K562 (cell line): ENCODE results near the gene GBP5. TPM values are rescaled to one million over a fixed set of nuclear protein-coding genes. Genes with fewer than 3 reads are reported as not detected.

Experiments
- ATAC-seq: fragments of 200-7000 bp; cut with Tn5 transposase; 3 replicates; pipeline ENCODE4 v1.9.1; 2020; ENCODE audit warnings: moderate library complexity
- BruUV-seq: library from RNA; stranded (reverse); fragments of 400-500 nt; replicated peaks from 2 replicates; lab custom pipeline; 2021; lab: Mats Ljungman, UMichigan
- CTCF ChIA-PET: fragments of 300-600 bp; formaldehyde crosslinking; extraction: SDS; loops from one replicate; lab custom pipeline; 2021; ENCODE audit warnings: low intra/inter-chr PET ratio; lab: Yijun Ruan, JAX
- POLR2A ChIA-PET: fragments of 300-600, 350-650 bp; sonication (Branson Sonifier 250); formaldehyde crosslinking; extraction: SDS; loops from one replicate; lab custom pipeline; 2021; ENCODE audit warnings: antibody characterized with exemption, inconsistent platforms; lab: Yijun Ruan, JAX
- DNase-seq, 4 experiments: peaks; one replicate each; pipeline versions ENCODE4 v3.0.0 to v3.0.0-alpha.2; 2011 to 2018; ENCODE audit warnings: low spot score in 3 of 4, mixed read lengths in 3 of 4; ENCODE audit errors: extremely low read depth in 1 of 4
- FAIRE-seq: peaks from 2 replicates; lab custom pipeline; 2011; peaks lifted over from hg19 to GRCh38; lab: Jason Lieb, UNC
- H2AFZ ChIP-seq: 2 replicates; pipeline ENCODE4 v1.6.0; 2011; ENCODE audit warnings: low read depth, low read length, control low read depth, inconsistent platforms
- H3K27ac ChIP-seq: fragments of 200-600 bp; 3 replicates; pipeline ENCODE4 v1.8.0; 2011; ENCODE audit warnings: low read depth, mild to moderate bottlenecking, control low read depth, inconsistent platforms, low read length, moderate library complexity, mixed read lengths; ENCODE audit errors: extremely low read depth
- H3K27me3 ChIP-seq, 2 experiments: fragments of 300-600 bp in 1 of 2; 2 replicates in 1 of 2; 3 replicates in 1 of 2; pipeline versions ENCODE4 v1.6.0 to v1.8.0; 2011; ENCODE audit warnings: inconsistent platforms in 2 of 2, low read length in 2 of 2, mild to moderate bottlenecking in 1 of 2, mixed read lengths in 1 of 2, moderate library complexity in 1 of 2; ENCODE audit not compliant: control insufficient read depth in 2 of 2, insufficient read depth in 2 of 2
- H3K36me3 ChIP-seq: fragments of 300-600 bp; 3 replicates; pipeline ENCODE4 v1.8.0; 2011; ENCODE audit warnings: mild to moderate bottlenecking, low read length, inconsistent platforms; ENCODE audit not compliant: control insufficient read depth, insufficient read depth
- H3K4me1 ChIP-seq, 2 experiments: fragments of 200-600 bp in 1 of 2; replicated peaks in 1 of 2; 2 replicates in 1 of 2; 3 replicates in 1 of 2; pipeline versions ENCODE4 v1.5.1 to v1.8.0; 2011; ENCODE audit warnings: inconsistent platforms in 2 of 2, low read length in 2 of 2, mild to moderate bottlenecking in 1 of 2, mixed read lengths in 1 of 2, moderate library complexity in 1 of 2; ENCODE audit not compliant: control insufficient read depth in 2 of 2, insufficient read depth in 2 of 2
- H3K4me2 ChIP-seq: 2 replicates; pipeline ENCODE4 v1.6.1; 2011; ENCODE audit warnings: low read length, control low read depth, inconsistent platforms, mixed read lengths; ENCODE audit not compliant: insufficient read depth
- H3K4me3 ChIP-seq: fragments of 200-600 bp; sonication (generic), shearing (Covaris generic); 2 replicates; pipeline ENCODE4 v1.5.1; 2016; ENCODE audit warnings: control low read depth, inconsistent platforms
- H3K79me2 ChIP-seq: fragments of 200-600 bp; 3 replicates; pipeline ENCODE4 v1.8.0; 2011; ENCODE audit warnings: low read length, inconsistent platforms; ENCODE audit not compliant: control insufficient read depth, insufficient read depth
- H3K9ac ChIP-seq, 2 experiments: 2 replicates each; pipeline versions ENCODE4 v1.6.0 to v1.6.1; 2011; ENCODE audit warnings: low read depth in 2 of 2, low read length in 2 of 2, control low read depth in 1 of 2, inconsistent platforms in 1 of 2, mild to moderate bottlenecking in 1 of 2, mixed read lengths in 1 of 2; ENCODE audit not compliant: insufficient read depth in 1 of 2
- H3K9me1 ChIP-seq: one replicate; pipeline ENCODE4 v1.6.0; 2011; ENCODE audit warnings: inconsistent platforms, mild to moderate bottlenecking, low read length, moderate library complexity; ENCODE audit not compliant: control insufficient read depth, insufficient read depth
- H3K9me3 ChIP-seq: replicated peaks from 2 replicates; pipeline ENCODE4 v1.5.1; 2011; ENCODE audit warnings: low read depth, low read length, inconsistent platforms; ENCODE audit not compliant: control insufficient read depth, insufficient read depth
- H4K20me1 ChIP-seq: replicated peaks from 2 replicates; pipeline ENCODE4 v1.6.1; 2011; ENCODE audit warnings: low read length, inconsistent platforms, mixed read lengths; ENCODE audit not compliant: control insufficient read depth, insufficient read depth
- DDX20 ChIP-seq: fragments of 450-650 bp; IDR thresholded peaks from 2 replicates; pipeline ENCODE4 v1.6.1; 2016; ENCODE audit warnings: missing genetic modification characterization, low read depth, mild to moderate bottlenecking, missing compliant biosample characterization, moderate library complexity
- FOXJ3 ChIP-seq: sonication (generic); formaldehyde crosslinking; IDR thresholded peaks from 2 replicates; pipeline ENCODE4 v1.4.0; 2020; ENCODE audit warnings: mild to moderate bottlenecking, missing genetic modification reagents
- FOXM1 ChIP-seq, 2 experiments: fragments of 450-650 bp in 1 of 2; sonication (generic) in 1 of 2; formaldehyde crosslinking in 1 of 2; IDR thresholded peaks; 2 replicates each; pipeline versions ENCODE4 v1.6.1 to v1.9.0; 2017 to 2022; ENCODE audit warnings: low read depth in 2 of 2, mild to moderate bottlenecking in 2 of 2, missing genetic modification reagents in 1 of 2, moderate library complexity in 1 of 2
- KLF13 ChIP-seq: fragments of 450-650 bp; IDR thresholded peaks from 2 replicates; pipeline ENCODE4 v1.6.1; 2016; ENCODE audit warnings: missing genetic modification characterization, low read depth, mild to moderate bottlenecking, missing compliant biosample characterization, moderate library complexity, borderline replicate concordance
- KLF16 ChIP-seq: IDR thresholded peaks from 2 replicates; pipeline ENCODE4 v1.6.1; 2016; ENCODE audit warnings: antibody characterized with exemption
- MTA2 ChIP-seq: fragments of 450-650 bp; IDR thresholded peaks from 2 replicates; pipeline ENCODE4 v1.6.1; 2016; ENCODE audit warnings: low read depth
- NCOA1 ChIP-seq: fragments of 450-650 bp; IDR thresholded peaks from 2 replicates; pipeline ENCODE4 v1.6.1; 2016; ENCODE audit warnings: low read depth
- NFYB ChIP-seq: IDR thresholded peaks from 2 replicates; pipeline ENCODE4 v1.6.1; 2011; ENCODE audit warnings: mild to moderate bottlenecking, moderate library complexity; ENCODE audit not compliant: insufficient read length; ENCODE audit errors: extremely low read depth
- NR3C1 ChIP-seq: sonication (generic); formaldehyde crosslinking; IDR thresholded peaks from 2 replicates; pipeline ENCODE4 v1.8.1; 2022; ENCODE audit warnings: missing genetic modification reagents
- NR4A1 ChIP-seq, 2 experiments: fragments of 250-450 bp in 1 of 2; fragments of 450-650 bp in 1 of 2; sonication (Bioruptor Pico) in 1 of 2; IDR thresholded peaks; 2 replicates each; pipeline versions ENCODE4 v1.4.0 to v1.6.1; 2016 to 2020; ENCODE audit warnings: mild to moderate bottlenecking in 2 of 2, missing compliant biosample characterization in 1 of 2, missing genetic modification characterization in 1 of 2, moderate library complexity in 1 of 2
- POLR3A ChIP-seq: IDR thresholded peaks from 2 replicates; pipeline ENCODE4 v1.6.1; 2011; ENCODE audit warnings: borderline replicate concordance, mild to moderate bottlenecking, moderate library complexity; ENCODE audit not compliant: insufficient read length, insufficient read depth; ENCODE audit errors: extremely low read depth
- ZNF79 ChIP-seq: fragments of 250-450 bp; sonication (Bioruptor Pico); IDR thresholded peaks from 2 replicates; pipeline ENCODE4 v1.4.0; 2020; ENCODE audit warnings: low read depth, mild to moderate bottlenecking, moderate library complexity
- WGBS: fragments of 100-300 bp; shearing (Covaris generic); methylation state at CpG from one replicate; pipeline ENCODE4 v1.1.6; 2016; ENCODE audit warnings: low coverage, mixed read lengths; ENCODE audit not compliant: insufficient coverage; ENCODE audit errors: missing lambda C conversion rate; 5-methylcytosine and 5-hydroxymethylcytosine counted together
- in situ Hi-C: fragments of 300-500 bp; cut with MboI; formaldehyde crosslinking; loops from 4 replicates; pipeline ENCODE4 v1.15.0; 2018; ENCODE audit warnings: inconsistent platforms, mixed read lengths
- intact Hi-C: fragments of 100-400 bp; cut with micrococcal nuclease; formaldehyde crosslinking; loops from 2 replicates; pipeline ENCODE4 v1.14.2; 2022
- polyA plus RNA-seq, 8 experiments: library from polyadenylated mRNA; depleted of rRNA in 4 of 8; stranded (reverse) in 5 of 8; unstranded in 3 of 8; fragments of >200 nt; fragmentation: Nextera tagmentation in 2 of 8; fragmentation: Illumina TruSeq in 1 of 8; extraction: Ambion mirVana in 2 of 8; extraction: Trizol in 1 of 8; gene quantifications; 2 replicates each; pipeline versions ENCODE4 v1.2.1 to v1.2.3, GENCODE V29; 2011 to 2014; ENCODE audit warnings: inconsistent platforms in 1 of 8, missing spikeins in 1 of 8
- total RNA-seq, 7 experiments: library from RNA; depleted of rRNA in 6 of 7; stranded (reverse); fragments of >200 nt in 6 of 7; fragmentation: Illumina TruSeq in 2 of 7; extraction: Trizol in 2 of 7; gene quantifications; 2 replicates each; pipeline versions ENCODE4 v1.2.1 to v1.2.3, GENCODE V29; 2011 to 2021; ENCODE audit warnings: low replicate concordance in 1 of 7
- TF ChIP-seq, protein P1 (sequence below), 2 experiments: fragments of 450-650 bp; formaldehyde crosslinking in 1 of 2; IDR thresholded peaks; 2 replicates each; pipeline versions ENCODE4 v1.4.0 to v1.6.1; 2014 to 2020; ENCODE audit warnings: mild to moderate bottlenecking in 2 of 2, borderline replicate concordance in 1 of 2, low read depth in 1 of 2

The GBP5 gene
- total and polyA plus RNA-seq, 9 of the 15 experiments (the other 6 are each of a cell fraction or from before 2014, with no cell fraction given), result 0.23 to 0.91 (median 0.57) TPM

DNA sequence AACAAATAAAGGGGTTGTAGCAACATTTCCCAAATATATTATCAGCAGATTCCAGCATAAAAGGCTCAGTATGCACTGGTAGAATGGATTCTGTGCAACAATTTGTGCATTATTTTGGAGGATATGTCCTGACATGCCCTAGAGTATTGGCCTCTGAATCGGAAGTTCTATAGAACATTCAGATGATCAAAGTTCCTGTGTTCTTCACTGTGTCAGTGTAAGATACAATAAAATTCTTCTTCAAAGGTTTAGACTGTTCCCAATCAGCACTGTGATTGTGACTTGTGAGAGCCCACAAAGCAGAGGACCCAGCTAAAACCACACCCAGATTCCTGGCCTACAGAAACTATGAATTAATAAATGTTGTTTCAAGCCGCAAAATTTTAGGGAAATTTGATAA, 33.6 kb upstream of the GBP5 start:
- POLR2A ChIA-PET, result no interaction called here
- in situ Hi-C loops, result no loop called here
- FAIRE-seq (no peak), DNase-seq (no peak)
- Histone ChIP-seq H3K9ac (no peak overlapping the region), H3K4me2 (no peak overlapping the region)
- no TSS peak for BruUV-seq
- TF ChIP-seq FOXJ3 (no peak), KLF13 (tag) (no peak), DDX20 (no peak), ZNF79 (no peak), NR4A1 (CRISPR knock-in tag; IDR thresholded peaks at IDR 0.05) (no peak), NR4A1 (tag; IDR thresholded peaks at IDR 0.05) (no peak), POLR3A (no peak), KLF16 (no peak), NCOA1 (no peak), NFYB (no peak), FOXM1 (IDR thresholded peaks at IDR 0.05; ENCODE audit: low read depth) (no peak), FOXM1 (CRISPR knock-in tag; IDR thresholded peaks at IDR 0.05; ENCODE audit: low read depth) (no peak), MTA2 (no peak), NR3C1 (no peak)
- TF ChIP-seq, protein P1, sequence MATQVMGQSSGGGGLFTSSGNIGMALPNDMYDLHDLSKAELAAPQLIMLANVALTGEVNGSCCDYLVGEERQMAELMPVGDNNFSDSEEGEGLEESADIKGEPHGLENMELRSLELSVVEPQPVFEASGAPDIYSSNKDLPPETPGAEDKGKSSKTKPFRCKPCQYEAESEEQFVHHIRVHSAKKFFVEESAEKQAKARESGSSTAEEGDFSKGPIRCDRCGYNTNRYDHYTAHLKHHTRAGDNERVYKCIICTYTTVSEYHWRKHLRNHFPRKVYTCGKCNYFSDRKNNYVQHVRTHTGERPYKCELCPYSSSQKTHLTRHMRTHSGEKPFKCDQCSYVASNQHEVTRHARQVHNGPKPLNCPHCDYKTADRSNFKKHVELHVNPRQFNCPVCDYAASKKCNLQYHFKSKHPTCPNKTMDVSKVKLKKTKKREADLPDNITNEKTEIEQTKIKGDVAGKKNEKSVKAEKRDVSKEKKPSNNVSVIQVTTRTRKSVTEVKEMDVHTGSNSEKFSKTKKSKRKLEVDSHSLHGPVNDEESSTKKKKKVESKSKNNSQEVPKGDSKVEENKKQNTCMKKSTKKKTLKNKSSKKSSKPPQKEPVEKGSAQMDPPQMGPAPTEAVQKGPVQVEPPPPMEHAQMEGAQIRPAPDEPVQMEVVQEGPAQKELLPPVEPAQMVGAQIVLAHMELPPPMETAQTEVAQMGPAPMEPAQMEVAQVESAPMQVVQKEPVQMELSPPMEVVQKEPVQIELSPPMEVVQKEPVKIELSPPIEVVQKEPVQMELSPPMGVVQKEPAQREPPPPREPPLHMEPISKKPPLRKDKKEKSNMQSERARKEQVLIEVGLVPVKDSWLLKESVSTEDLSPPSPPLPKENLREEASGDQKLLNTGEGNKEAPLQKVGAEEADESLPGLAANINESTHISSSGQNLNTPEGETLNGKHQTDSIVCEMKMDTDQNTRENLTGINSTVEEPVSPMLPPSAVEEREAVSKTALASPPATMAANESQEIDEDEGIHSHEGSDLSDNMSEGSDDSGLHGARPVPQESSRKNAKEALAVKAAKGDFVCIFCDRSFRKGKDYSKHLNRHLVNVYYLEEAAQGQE (IDR thresholded peaks at IDR 0.05; ENCODE audit: borderline replicate concordance), result no peak
- TF ChIP-seq, protein P1 (CRISPR knock-in tag; IDR thresholded peaks at IDR 0.05; ENCODE audit: low read depth), result no peak
- TF ChIP-seq, all 486 proteins: peak for 0
- H3K27ac ChIP-seq, result no peak overlapping the region
- ATAC-seq, result no peak
- no peaks in the 10 kb centered on the region for H3K27me3 ChIP-seq
- H3K9me3 ChIP-seq, result no peaks in the 10 kb centered on the region
- no peak overlapping the region for H3K4me3 ChIP-seq
- H3K79me2 ChIP-seq, result no peaks in the 10 kb centered on the region
- intact Hi-C loops, result no loop called here
- H2AFZ ChIP-seq, result no peak overlapping the region
- WGBS, result 0% methylated on average over 2 of the region's 2 CpGs
- no peaks in the 10 kb centered on the region for H3K36me3 ChIP-seq
- H3K9me1 ChIP-seq, result no peaks in the 10 kb centered on the region
- no peaks in the 10 kb centered on the region for H4K20me1 ChIP-seq
- no peaks in the 10 kb centered on the region for H3K4me1 ChIP-seq
- CTCF ChIA-PET, result no interaction called here
